K562 treated with DMSO at 1 percent for 24 hours (cell line): Measurements from ENCODE around the gene RS1. TPM values are rescaled to one million over a fixed set of nuclear protein-coding genes. Genes with fewer than 3 reads are reported as not detected.

ENCODE experiments used
- total RNA-seq: library from RNA; unstranded; fragments of 300-600 nt; gene quantifications from 2 replicates; pipeline ENCODE4 v1.2.3, GENCODE V29; 2022; ENCODE audit warnings: low read depth; ENCODE audit not compliant: insufficient read depth

RS1 gene
- total RNA-seq: not detected in 2 replicates

DNA sequence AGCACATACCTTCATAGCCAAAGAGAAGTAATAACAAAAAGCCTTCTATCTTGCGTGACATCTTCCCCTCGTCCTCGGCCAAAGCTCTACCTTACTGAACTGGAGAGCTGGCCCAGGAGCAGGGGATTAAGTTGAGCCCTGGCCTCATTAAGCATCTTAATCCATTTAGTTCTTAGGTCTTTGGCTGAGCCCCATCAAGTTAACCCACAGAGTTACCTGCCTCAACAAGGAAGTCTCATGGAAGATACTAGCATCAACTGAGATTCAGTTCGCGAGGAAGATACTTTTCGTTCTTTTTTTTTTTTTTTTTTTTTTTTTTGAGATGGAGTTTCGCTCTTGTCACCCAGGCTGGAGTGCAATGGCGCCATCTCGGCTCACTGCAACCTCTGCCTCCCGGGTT is at the start of gene RS1:
TSS of gene RS1 (minus strand) at position 101 of the 400 bp plus-strand sequence. CDS start at position 61, 40 bp downstream.

DNA sequence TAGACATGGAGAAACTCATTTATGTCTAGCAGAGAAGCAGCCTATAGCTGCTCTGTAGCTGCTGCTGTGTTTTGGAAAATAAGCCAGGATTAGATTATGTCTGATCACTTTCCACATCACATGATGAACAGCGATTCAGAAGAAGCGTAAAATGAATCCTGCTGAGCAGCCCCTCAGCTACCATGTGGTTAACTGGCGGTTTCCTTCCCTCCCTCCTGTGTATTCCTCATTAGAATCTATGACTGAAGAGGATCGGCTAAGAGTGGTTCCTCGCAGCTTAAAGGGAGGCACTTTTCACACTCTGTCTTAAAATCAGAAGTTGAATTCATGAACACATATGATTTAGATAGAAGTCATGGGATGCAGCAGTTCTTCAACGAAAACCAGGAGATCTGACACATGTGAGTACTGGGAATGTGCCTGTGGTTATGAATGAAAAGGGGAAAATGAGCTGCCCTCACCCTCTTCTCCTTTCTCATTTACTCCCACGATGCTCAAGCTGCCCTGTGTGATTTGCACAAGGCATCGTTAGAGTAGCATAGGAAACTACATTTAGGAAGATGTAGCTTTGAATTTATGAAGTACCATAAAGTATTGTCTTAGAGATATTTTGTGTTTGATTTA is 35.6 kb upstream of the RS1 start, which contains the start of gene PPEF1:
TSS of gene PPEF1 (plus strand) at position 220 of the 624 bp plus-strand sequence. CDS start at position 356, 136 bp downstream.

Other genes with a start within 250 kb of the RS1 start
- 0.24 and 0.52 TPM in 2 replicates for gene CDKL5, start 246.5 kb downstream of the RS1 start, total RNA-seq
- gene PPEF1, start 35.5 kb upstream of the RS1 start, total RNA-seq: not detected in 2 replicates